Measurements from ENCODE around the gene ASCC3.

ASCC3 gene

DNA sequence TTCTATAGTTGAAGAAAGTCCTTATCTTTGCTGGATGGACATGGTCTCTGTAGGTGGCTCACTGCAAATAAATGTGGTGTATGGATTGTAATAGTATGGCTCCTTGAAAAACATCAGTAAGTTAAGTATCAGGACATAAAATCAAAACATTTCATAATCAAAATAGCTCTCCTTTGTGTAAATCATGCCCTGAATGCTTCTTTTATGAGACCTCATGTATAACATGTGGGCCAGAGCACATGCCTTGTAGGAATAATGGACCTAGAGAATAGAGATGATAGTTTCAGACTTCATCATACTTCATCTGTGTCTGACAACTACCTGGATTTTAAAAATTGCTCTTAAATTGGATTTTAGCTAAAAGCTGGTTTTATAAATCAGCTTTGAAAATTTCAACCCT lies 159.9 kb downstream of the ASCC3 start:
- DNase-seq: no peak

DNA sequence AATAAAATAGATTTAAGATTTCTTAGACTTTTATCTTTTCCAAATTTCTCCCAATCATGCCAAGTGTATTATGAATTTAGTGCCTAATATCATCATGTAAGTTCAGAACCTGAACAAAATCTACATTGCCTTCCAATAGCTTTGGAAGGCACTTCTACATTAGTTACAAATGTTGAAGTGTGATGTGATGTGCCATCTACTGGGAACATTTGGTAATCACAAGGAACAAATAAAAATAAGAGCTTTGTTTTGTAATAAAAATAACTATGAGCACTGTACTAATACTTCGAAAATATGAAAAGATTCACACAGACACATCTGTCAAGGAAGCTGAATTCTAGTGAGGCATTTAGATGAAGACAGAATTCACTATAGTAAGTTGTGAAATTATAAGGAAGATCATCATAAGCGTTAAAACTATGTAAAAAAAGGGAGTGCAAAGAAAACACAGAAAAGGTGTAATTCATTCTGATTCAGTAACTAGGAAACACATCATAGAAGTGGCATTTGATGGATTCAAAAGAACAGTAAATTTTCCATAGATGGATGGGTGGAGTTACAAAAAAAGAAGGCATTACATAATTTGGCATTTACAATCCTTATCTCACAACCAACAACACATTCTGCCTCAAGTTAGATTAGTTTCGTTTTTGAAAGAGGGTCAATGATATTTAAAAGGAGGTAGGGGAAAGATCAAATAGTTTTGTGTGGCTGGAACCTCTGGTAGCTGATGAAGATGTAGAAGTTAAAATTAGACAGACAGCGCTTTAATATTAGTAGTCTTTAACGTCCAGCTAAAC lies 161.0 kb downstream of the ASCC3 start:
- peak in 1 of 2 donors; percentile 20 for DNase-seq

- DNase-seq: no peak
Observed at GRCh38 chr6:100712997-100713396, 168.1 kb downstream of the ASCC3 start.

DNA sequence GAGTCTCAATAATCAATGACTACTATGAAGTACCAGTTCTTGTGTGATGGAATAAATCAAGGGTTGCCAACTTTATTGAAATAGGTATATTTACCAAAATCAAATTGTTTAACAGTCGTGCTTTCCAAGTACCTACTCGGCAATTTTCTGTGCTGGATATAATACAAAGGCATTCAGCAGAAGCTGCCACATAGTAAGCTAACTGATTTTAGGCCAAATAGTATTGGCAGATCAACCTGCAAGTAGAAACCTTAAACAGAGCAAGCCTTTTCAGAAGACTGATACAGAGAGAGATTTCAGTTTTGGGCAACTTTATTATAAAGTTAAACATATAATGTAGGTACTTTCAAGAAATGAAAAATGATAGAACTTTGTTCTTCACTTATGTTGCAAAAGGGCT lies 174.6 kb downstream of the ASCC3 start:
- no peak for DNase-seq

- DNase-seq: no peak
Observed at GRCh38 chr6:100704961-100705360, 176.2 kb downstream of the ASCC3 start.

- no peak for DNase-seq
Observed at GRCh38 chr6:100701728-100702127, 179.4 kb downstream of the ASCC3 start.

GRCh38 chr6:100700009-100700408 lies 181.1 kb downstream of the ASCC3 start:
- no peak for DNase-seq

- no peak for DNase-seq
Observed at GRCh38 chr6:100695445-100695844, 185.7 kb downstream of the ASCC3 start.

DNA sequence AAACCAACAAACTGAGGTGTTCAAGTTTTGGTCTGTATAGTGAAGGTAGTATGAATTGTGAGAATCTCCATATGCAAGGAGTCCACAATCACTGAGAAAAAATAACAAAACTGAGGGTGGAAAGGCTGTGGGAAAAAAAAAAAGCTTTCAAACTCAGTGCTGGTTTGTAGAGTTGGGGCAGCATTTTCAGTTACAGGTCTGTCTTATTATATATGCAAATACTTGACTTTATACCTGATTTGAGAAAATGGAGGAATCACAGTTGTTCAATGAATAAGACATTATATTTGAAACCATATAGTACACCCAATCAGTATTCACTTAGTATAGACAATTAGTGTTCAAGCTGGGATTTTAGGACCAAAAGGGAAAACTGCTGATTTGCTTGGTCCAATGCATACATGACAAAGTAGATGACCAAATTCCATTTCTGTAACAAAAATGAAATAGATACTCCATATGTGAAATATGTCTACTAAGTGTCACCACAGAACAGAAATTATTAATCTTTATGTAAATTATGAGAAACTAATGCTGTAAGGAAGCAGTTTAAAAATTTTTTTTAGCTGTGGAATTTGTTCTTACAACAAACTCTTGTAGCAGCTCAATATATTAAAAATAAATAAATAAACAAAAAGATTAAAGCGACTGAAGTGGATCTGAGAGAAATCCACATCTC lies 187.7 kb downstream of the ASCC3 start:
- DNase-seq: no peak

DNA sequence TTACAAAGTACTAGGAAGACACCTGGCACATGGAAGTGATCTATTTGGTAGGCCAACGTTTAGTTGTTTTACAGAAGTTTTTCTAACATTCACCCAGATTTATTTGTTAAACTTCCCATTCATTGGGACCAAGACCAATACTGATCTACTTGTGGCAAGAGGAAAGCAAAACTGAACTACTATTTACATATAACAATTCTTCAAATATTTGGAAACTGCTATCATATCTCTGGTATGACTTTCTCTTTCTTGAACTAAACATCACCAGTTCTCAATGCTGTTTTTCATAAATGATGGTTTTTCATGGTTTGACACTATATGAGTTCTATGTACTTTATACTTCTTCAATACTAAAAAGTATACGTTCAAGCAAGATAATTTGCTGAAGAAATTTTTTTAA lies 189.2 kb downstream of the ASCC3 start:
- no peak for DNase-seq

GRCh38 chr6:100686216-100686615 lies 194.9 kb downstream of the ASCC3 start:
- DNase-seq: no peak

DNA sequence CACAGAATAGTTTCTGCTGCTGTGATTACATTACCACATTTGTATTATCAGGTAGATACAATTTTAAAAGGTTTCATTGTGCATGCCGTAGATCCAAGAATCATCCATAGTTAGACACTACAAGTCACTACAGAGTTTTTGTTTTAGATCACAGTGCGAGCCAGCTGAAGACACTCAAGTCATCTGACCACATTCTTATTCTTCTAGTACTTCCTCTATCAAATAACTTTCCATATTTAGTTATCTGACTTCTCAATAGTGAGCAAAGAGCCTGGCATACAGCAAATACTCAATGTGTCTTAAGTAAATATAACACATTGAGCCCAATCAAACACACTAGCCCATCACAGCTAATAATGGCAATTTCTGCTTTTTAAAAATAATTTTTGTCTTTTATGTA lies 195.4 kb downstream of the ASCC3 start:
- no peak for DNase-seq

DNA sequence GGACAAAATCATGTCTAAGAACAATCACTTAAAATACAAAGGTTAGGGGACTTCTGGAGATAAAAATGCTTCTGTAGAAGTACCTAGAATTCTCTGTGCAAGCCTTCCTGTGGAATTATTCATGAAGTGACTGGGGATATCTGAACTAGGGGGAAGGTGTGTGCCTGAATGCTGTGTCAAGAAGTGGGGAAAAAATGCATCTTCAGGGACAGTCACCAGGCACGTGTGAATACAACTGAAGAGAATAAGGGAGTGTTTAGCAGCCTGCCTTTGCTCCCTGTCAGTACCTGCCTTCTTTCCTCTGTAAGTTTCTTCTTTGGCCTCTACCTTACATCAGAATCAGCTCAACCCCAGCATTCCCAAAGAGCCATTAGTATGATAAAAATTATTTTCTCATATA lies 201.0 kb downstream of the ASCC3 start:
- DNase-seq: no peak

GRCh38 chr6:100678027-100678426 lies 203.1 kb downstream of the ASCC3 start:
- DNase-seq: no peak

DNA sequence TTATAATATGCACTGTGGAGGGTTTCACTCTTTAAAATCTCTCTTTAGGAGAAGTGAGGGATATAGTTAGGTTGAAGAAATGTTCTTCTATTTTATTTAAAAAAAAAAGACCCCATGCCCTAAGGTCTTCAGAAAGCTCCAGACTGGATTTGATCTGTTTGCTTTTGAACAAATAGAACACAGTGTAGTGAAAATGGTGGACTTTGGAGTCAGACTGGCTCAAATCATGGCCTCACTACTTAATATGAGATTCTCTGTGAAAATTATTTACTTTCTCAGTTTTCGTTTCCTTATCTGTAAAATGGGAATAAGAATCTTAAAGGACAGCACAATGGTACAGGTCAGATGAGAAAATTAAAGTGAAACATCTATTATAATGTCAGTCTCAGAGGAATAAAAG lies 203.9 kb downstream of the ASCC3 start:
- no peak for DNase-seq

DNA sequence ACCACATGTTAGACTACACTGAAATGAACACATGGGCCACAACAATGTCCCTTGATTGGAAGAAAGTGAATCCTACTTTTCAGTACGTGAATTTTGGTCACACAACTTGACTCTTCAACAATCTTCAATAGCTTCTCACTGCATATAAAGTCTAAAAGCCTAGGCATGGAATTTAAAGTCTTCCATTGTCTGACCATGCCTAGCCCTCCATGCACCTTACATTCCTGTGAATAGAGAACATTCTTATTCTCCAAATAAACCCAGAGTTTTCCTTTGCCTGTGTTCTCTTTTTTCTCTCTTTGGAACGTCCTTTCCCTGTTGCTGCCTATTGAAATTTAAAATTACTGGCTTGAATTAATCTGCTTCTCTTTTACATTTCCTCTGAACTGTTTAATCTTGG lies 207.5 kb downstream of the ASCC3 start:
- DNase-seq: no peak

DNA sequence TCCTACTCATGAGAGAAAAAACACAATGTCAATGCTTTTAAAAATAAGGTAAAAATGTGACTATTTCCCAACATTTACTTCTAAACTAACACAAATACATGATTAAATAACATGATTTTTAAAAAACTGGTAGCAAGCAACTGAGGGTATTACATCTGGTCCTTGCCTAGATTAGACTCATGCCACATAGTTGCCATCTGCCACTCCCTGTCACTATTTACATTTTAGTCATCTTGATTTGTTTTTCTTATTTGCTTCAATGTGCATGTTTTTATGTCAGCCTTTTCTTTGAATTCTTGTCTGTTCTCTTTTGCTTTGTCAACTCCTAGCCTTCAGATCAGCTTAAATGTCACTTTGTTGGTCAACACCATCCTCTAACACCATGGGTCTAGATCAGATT lies 209.4 kb downstream of the ASCC3 start:
- DNase-seq: no peak

DNA sequence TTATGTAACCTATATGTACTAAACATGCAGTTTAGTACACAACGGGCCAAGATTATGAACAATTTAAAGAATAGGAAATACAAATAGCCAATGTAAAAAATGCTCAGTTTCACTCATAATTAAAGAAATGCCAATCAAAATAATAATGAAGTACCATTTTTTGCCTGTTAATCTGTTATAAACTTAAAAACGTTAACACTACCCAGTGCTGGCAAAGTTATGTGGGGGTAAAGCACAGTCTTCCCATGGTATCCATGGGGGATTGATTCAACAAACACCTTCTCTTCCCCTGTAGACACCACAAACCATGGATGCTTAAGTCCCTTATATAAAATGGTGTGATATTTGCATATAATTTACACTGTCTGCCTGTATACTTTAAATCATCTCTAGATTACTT lies 211.1 kb downstream of the ASCC3 start:
- DNase-seq: no peak

GRCh38 chr6:100665041-100665380 lies 216.1 kb downstream of the ASCC3 start:
- DNase-seq: no peak

GRCh38 chr6:100664274-100665040 lies 216.7 kb downstream of the ASCC3 start:
- peak in 1 of 2 donors; percentile 70 for DNase-seq

DNA sequence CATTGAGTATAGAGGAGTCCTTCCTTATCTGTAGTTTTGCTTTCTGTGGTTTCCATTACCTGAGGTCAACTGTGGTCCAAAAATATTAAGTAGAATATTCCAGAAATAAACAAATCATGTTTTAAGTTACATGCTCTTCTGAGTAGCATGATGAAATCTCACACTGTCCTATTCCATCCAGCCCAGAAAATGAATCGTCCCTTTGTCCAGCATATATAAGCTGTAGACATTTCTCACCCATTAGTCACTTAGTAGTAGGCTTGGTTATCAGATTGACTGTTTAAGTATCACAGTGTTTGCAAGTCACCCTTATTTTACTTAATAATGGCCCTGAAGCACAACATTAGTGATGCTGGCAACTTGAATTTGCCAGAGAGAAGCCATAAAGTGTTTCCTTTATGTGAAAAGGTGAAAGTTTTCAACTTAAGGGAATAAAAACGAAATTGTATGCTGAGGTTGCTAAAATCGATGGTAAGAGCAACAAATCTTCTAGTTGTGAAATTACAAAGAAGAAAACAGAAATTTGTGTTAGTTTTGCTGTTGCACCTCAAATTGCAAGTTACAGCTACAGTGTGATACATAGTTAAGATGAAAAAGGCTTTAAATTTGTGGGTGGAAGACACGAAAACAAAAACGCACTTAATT lies 217.8 kb downstream of the ASCC3 start:
- DNase-seq: no peak

GRCh38 chr6:100662264-100662663 lies 218.9 kb downstream of the ASCC3 start:
- DNase-seq: no peak

DNA sequence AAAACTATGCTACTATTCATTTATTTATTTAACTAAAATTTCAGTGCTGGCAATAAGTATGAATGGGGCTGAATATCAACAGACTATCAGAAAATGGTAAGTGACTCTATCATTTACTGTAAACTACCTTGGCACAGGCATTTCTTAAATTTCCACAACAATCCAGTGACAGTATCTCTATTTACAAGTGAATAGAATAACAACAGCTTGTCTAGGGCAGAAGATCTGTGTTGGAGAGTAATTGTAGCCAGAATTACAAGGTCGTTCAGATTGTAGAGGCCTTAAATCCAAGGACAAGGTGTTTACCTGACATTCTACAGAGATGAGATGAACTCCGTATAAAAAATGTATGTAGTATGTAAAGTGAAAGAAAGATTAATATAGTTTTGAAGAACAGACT lies 222.6 kb downstream of the ASCC3 start:
- no peak for DNase-seq

All from hippocampal formation (tissue), 2 donors.